ENCODE results near the gene FBLN2. TPM values are rescaled to one million over a fixed set of nuclear protein-coding genes. Genes with fewer than 3 reads are reported as not detected.

Gene FBLN2
- total RNA-seq, 1 donor from 2014 or later: 33.5 TPM

- DNase-seq: peak; percentile 77
Measured at GRCh38 chr3:13582366-13583250, 33.7 kb downstream of the FBLN2 start.

DNA sequence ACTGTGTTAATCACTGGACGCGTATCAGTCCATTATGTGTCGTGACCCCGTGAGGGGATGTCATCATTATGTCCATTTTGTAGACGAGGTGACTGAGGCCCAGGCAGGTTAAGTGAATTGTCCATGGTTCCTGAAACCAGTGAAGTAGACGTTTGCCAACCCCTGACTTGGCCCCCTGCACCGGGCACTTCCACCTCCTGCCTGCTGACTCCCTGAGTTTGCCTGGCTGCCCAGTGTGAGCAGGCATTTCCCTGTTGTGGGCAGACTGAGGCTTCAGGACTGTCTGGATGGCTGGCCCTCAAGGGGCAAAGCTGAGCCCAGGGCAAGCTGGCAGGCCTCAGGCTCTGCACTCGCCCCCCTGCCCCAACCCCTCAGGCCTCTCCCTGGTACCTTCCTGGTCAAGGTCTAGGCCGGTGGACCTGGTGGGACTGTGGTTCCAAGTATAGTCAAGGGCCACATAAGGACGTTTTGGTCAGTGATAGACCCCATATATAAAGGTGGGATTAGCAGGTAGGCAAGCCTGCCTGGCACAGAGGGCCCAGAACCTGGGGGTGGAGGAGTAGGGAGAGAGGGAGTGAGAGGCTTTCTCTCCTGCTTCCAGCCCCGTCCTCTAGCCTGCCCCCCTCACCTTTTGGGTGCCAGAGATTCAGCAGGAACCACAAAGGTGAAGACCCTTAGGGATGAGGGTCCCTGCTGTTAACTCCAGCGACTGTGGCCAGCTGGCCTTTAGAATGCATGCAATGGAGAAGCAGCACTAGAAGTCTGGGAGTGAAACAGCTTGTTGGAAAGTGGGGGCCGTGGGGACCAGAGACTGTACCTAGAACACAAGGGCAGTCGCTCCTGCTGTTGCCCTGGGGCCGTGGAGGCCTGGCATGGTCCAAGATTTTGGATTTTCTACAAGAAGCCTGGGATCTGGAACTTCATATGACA, 34.6 kb downstream of the FBLN2 start:
- DNase-seq: no peak

DNA sequence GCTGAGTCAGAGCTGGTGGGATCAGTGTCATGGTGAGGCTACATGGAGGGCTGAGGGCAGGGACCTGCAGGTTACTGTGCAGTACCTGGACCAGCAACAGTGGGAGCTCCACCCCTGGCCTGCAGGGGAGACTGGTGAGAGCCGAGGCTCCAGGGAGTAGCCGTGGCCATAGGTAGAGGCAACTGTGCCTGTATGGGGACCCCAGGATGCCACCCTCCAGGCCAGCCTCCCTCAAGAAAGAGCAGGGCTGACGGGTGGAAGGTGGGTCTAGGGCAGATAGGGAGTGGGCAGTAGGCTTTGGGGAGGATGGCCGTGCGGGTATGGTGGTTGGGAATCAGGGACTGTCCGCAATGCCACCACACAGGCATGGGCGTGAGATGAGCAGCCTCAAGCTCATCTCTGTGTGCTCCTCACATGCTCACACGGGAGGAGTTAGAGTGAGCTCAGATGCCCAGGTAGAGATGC, 35.5 kb downstream of the FBLN2 start:
- no peak for DNase-seq

DNA sequence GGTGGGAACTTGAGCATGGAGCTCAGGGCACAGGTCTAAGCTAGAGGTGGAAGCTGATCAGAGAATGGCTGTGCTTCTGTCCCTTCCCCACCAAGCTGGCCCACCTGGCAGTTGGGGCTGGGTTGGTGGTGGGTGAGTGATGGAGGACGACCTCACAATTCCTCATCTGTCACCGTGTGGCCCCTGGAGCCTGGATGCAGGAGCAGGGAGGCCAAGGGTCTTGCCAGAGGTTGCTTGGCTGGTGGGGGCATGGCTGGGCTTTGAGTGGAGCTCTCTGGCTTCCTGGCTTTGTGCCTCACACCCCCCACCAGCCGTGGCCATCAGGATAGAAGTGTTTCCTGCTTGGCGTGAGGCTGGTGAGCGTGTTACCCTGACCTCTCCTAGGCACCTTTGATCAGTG, 36.0 kb downstream of the FBLN2 start:
- DNase-seq: no peak

GRCh38 chr3:13587442-13587841, 38.5 kb downstream of the FBLN2 start:
- DNase-seq: no peak

GRCh38 chr3:13588221-13588701, 39.3 kb downstream of the FBLN2 start:
- no peak for DNase-seq

DNA sequence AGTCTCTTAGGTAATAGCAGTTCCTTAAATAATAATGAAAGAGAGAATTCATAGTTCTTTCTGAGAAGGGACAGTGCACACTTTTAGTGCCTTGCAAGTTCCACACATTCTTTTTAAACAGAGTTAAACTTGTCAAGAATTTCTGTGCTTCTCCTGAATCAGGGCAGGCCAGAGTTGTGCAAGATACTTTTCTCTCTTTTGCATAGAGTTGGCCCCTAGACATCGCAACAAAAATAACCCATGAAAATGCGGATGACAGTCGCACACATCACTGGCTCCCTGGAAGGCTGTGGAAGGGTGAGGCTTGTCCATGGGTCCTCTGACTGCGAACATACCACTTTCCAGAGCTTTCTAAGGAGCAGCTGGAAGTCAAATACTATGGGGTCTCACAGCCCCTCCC, 40.1 kb downstream of the FBLN2 start:
- DNase-seq: no peak

- DNase-seq: peak; percentile 53
Measured at GRCh38 chr3:13590841-13591520, 42.1 kb downstream of the FBLN2 start.

- no peak for DNase-seq
Measured at GRCh38 chr3:13593615-13594014, 44.7 kb downstream of the FBLN2 start.

DNA sequence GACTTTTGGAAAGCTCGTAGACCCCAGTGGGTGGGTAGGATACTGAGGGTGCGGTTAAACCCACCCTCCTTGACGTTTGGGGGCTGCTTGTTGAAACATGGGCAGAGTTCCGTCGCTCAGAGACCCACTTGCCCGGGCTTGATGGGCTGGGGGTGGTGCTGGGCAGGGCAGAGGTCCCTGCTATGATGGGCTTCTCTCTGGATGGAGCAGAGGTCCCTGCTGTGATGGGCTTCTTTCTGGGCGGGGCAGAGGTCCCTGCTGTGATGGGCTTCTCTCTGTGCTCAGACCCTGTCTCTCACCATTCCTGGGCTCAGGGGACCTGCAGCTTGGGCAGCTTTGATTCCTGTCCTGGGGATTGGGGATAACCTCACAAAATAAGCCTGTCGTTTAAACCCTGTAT, 45.2 kb downstream of the FBLN2 start:
- DNase-seq: no peak

DNA sequence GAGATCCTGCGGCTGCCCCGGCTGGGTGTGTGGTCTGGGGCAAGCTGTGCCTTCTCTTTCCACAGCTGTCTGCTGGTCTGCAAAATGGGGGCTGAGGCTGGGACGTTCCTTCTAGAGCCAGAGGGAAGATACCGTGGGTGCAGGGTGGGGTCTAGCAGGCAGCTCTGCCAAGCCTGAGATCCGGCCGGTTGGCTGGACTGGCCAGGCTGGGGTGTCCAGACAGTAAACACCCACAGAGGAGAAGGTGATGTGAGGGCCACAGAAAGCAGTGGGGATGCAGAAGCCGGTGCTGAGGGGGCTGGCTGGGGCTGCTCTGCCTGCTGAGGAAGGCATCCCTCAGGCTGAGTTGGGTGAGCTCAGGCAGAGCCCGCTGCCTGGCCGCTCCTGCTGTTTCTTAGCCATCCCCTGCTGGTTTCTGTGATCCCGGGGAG, 46.1 kb downstream of the FBLN2 start:
- DNase-seq: no peak

DNA sequence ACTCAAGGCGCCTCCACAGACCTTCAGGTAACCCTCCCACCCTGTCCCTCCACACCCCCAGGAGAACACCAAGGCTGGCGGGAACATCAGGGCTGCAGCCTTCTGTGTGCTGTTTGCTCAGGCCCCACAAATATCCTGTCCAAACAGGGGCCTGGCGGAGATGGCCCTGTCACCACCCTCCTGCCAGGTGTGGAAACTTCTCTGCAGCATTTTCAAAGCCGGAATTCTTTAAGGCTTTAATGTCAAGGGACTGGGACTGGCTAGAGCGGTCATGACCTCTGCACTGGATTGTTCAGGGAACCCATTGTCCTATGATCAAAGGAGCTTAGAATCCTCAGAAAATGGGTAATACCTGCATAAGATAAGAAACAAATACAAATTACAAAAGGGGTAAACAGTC, 46.6 kb downstream of the FBLN2 start:
- no peak for DNase-seq

DNA sequence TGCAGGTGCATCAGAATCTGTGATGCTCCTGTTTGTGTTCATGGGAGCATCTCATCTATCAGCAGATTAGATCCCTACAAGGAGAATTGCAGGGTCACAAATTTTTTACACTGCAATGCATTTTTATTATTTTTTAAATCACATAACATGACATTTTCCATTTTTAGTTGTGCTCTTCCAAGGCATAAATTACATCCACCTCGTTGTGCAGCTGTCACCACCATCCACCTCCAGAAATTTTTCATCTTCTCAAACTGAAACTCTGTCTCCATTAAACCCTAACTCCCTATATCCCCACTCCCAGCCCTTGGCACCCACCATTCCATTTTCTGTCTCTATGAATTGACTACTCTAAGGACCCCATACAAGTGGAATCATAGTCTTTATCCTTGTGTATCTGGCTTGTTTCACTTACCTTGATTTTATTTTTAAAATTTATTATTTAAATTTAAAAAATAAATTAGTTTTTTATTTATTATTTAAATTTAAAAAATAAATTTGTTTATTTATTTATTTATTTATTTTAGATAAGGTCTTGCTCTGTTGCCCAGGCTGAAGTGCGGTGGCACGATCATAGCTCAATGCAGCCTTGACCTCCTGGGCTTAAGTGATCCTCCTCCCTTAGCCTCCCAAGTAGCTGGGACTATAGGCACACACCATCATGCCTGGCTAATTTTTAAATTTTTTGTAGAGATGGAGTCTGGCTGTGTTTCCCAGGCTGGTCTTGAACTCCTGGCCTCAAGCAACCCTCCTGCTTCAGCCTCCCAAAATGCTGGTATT, 47.7 kb downstream of the FBLN2 start:
- no peak for DNase-seq

DNA sequence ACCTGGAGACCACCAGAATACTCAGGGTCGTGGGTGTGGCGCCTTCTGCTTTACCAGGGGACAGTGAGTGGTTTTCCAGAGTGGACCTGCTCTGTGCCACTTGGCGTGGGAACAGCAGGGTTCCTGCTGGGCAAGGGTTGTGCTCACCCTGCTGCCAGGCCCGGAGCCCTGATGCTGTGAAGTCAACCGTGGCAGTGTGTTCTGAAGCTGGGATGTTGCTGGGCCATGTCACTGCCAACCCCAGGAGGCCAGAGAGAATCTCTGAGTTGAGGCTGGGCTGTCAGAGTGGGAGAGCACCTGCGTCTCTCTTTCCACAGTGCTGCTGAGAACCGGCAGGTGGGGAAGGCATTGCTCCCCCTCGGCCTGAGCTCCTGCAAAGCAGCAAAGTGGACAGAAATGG, 48.7 kb downstream of the FBLN2 start:
- DNase-seq: no peak

DNA sequence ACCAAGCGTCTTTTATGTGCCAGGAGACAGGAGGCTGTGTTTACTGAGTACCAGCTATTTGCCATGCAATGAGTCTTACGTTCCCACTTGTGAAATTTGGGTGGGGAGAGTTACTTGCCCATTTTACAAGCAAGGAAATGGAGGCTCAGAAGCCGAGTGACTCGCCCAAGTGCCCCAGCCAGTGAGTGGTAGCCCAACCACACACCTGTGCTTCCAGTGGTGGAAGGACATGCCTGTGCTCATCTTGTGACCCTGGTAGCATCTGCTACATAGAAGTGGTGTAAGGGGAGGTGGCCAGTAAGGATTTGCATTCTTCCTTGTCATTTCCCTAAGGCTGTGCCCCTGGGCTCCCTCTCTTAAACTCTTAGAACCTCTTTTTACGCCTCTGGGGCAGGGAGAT, 49.3 kb downstream of the FBLN2 start:
- DNase-seq: no peak

DNA sequence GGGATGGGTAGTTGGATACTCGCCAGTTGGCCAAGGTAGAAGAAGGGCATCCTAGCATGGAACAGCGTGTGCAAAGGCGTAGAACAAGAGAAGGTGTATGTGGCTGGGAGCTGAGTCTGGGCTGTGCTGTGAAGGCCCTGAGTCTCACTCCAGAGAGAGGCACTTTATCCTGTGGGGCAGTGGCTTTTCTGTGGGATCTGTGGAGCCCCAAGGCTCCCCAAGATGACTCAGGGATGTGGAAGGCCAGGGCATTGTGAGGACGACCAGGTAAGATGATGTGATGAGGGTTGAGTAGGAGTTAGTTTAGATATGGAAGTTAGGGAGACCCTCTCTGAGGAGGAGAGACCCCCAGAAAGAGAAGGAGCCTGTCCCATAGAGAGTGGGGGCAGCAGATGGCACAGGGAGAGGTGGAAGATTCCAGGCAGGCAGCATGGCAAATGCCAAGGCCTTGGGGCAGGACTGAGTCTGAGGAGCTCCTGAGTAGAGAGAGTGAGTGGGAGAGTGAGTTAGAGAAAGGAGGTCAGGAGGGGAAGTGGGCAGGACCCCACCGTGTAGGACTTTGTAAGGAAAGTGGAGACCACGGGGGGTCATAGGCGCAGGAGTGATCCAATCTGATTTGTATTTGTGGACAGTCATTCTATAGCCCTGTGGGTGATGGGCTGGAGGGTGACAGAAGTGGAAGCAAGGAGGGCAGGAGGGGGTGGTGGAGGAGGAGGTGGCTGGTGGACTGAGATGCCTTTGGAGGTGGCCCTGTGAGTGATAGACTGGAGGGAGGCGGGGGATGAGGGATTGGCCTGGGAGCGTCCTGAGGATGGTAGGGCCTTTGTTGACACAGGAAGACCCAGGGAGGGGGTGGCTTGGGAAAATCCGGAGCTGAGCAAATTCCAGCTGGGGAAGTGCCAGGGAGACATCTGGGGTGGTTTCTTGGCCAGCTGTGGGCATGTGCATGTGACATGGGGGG, 50.3 kb downstream of the FBLN2 start:
- DNase-seq: no peak

- DNase-seq: no peak
Measured at GRCh38 chr3:13599887-13600450, 51.0 kb downstream of the FBLN2 start.

GRCh38 chr3:13600950-13601691, 52.2 kb downstream of the FBLN2 start:
- peak; percentile 21 for DNase-seq

DNA sequence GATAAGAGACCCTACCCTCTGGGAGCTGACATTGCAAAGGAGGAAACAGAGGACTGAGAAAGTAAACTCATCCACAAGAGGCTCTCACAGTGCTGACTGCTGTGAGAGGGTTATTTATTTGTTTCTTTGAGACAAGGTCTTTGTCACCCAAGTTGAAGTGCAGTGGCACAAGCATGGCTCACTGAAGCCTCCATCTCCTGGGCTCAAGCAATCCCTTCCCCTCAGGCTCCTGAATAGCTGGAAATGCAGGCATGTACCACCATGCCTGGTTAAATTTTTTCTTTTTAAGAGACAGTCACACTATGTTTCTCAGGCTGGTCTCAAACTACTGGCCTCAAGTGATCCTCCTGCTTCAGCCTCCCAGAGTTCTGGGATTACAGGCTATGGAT, 52.8 kb downstream of the FBLN2 start:
- DNase-seq: no peak
